ENCODE data around the gene AP1S1. TPM values are rescaled to one million over a fixed set of nuclear protein-coding genes. Genes with fewer than 3 reads are reported as not detected.
A peak's percentile ranks its signal among the peaks of the same experiment; 100 is the strongest.

The AP1S1 gene
- total RNA-seq, 1 experiment from 2014 or later, result 79.0 TPM

- ChIA-PET CTCF (interaction anchor here (0.5 to 1.0 kb wide), 2 partner anchors 20 to 105 kb away, joined by 3 to 4 read pairs; no protein-coding TSS in a partner anchor), POLR2A (ENCODE audit: low non-redundant PET) (interaction anchor here (0.8 kb wide), 1 partner anchor 79 kb away, joined by 4 read pairs; no protein-coding TSS in a partner anchor)
- peak overlapping the region; percentile 49 for H3K4me3 ChIP-seq (ENCODE audit: low read depth, low read length, poor library complexity, severe bottlenecking)
- no peaks in the 10 kb centered on the region for H3K9me3 ChIP-seq (ENCODE audit: low read depth, low read length, poor library complexity, severe bottlenecking)
- H3K4me1 ChIP-seq (ENCODE audit: insufficient read depth, low read length, poor library complexity, severe bottlenecking), result peaks cover 54% of the 10 kb centered on the region
- H3K27me3 ChIP-seq (replicated peaks; ENCODE audit: insufficient read depth, low read depth, low read length, poor library complexity), result peaks cover 24% of the 10 kb centered on the region
- no TSS peak for BruUV-seq (replicated peaks)
- TF ChIP-seq EZH2 (IDR thresholded peaks at IDR 0.05; ENCODE audit: borderline replicate concordance, low read depth, low read length, poor library complexity, severe bottlenecking), result no peak
- TF ChIP-seq, protein P1, sequence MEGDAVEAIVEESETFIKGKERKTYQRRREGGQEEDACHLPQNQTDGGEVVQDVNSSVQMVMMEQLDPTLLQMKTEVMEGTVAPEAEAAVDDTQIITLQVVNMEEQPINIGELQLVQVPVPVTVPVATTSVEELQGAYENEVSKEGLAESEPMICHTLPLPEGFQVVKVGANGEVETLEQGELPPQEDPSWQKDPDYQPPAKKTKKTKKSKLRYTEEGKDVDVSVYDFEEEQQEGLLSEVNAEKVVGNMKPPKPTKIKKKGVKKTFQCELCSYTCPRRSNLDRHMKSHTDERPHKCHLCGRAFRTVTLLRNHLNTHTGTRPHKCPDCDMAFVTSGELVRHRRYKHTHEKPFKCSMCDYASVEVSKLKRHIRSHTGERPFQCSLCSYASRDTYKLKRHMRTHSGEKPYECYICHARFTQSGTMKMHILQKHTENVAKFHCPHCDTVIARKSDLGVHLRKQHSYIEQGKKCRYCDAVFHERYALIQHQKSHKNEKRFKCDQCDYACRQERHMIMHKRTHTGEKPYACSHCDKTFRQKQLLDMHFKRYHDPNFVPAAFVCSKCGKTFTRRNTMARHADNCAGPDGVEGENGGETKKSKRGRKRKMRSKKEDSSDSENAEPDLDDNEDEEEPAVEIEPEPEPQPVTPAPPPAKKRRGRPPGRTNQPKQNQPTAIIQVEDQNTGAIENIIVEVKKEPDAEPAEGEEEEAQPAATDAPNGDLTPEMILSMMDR (conservative IDR thresholded peaks at IDR 0.05; ENCODE audit: low read depth, low read length), result no peak
- peaks cover 4% of the 10 kb centered on the region for H3K36me3 ChIP-seq (ENCODE audit: insufficient read depth, low read length, poor library complexity, severe bottlenecking)
- intact Hi-C loops (cut with micrococcal nuclease; ENCODE audit: unreplicated experiment), result no loop called here
- DNase-seq (ENCODE audit: low spot score), result peak; percentile 65
- H3K27ac ChIP-seq (ENCODE audit: low read depth, low read length, poor library complexity, severe bottlenecking), result no peak overlapping the region
These were observed 9.2 kb downstream of the AP1S1 start for GRCh38 chr7:101163279-101164070.

- peak; percentile 54 for DNase-seq (ENCODE audit: low spot score)
- ChIA-PET CTCF (no interaction called here), POLR2A (ENCODE audit: low non-redundant PET) (no interaction called here)
- peaks cover 32% of the 10 kb centered on the region for H3K27me3 ChIP-seq (replicated peaks; ENCODE audit: insufficient read depth, low read depth, low read length, poor library complexity)
- peaks cover 55% of the 10 kb centered on the region for H3K4me1 ChIP-seq (ENCODE audit: insufficient read depth, low read length, poor library complexity, severe bottlenecking)
- no peak overlapping the region for H3K27ac ChIP-seq (ENCODE audit: low read depth, low read length, poor library complexity, severe bottlenecking)
- intact Hi-C loops (cut with micrococcal nuclease; ENCODE audit: unreplicated experiment), result no loop called here
- TF ChIP-seq, protein P1 (conservative IDR thresholded peaks at IDR 0.05; ENCODE audit: low read depth, low read length), result no peak
- TF ChIP-seq EZH2 (IDR thresholded peaks at IDR 0.05; ENCODE audit: borderline replicate concordance, low read depth, low read length, poor library complexity, severe bottlenecking), result peak; percentile 68
- H3K9me3 ChIP-seq (ENCODE audit: low read depth, low read length, poor library complexity, severe bottlenecking), result no peaks in the 10 kb centered on the region
- H3K4me3 ChIP-seq (ENCODE audit: low read depth, low read length, poor library complexity, severe bottlenecking), result peak overlapping the region; percentile 49
- peaks cover under 1% of the 10 kb centered on the region for H3K36me3 ChIP-seq (ENCODE audit: insufficient read depth, low read length, poor library complexity, severe bottlenecking)
- BruUV-seq (replicated peaks), result no TSS peak
These were observed 10.0 kb downstream of the AP1S1 start for GRCh38 chr7:101164071-101164840.

- H3K27me3 ChIP-seq (replicated peaks; ENCODE audit: insufficient read depth, low read depth, low read length, poor library complexity), result peaks cover 38% of the 10 kb centered on the region
- no TSS peak for BruUV-seq (replicated peaks)
- no peak for TF ChIP-seq EZH2 (IDR thresholded peaks at IDR 0.05; ENCODE audit: borderline replicate concordance, low read depth, low read length, poor library complexity, severe bottlenecking)
- TF ChIP-seq, protein P1 (conservative IDR thresholded peaks at IDR 0.05; ENCODE audit: low read depth, low read length), result no peak
- H3K9me3 ChIP-seq (ENCODE audit: low read depth, low read length, poor library complexity, severe bottlenecking), result no peaks in the 10 kb centered on the region
- H3K4me3 ChIP-seq (ENCODE audit: low read depth, low read length, poor library complexity, severe bottlenecking), result peak within 1 kb of the TSS; percentile 49
- H3K4me1 ChIP-seq (ENCODE audit: insufficient read depth, low read length, poor library complexity, severe bottlenecking), result peaks cover 57% of the 10 kb centered on the region
- no peaks in the 10 kb centered on the region for H3K36me3 ChIP-seq (ENCODE audit: insufficient read depth, low read length, poor library complexity, severe bottlenecking)
- intact Hi-C loops (cut with micrococcal nuclease; ENCODE audit: unreplicated experiment), result no loop called here
- POLR2A ChIA-PET (ENCODE audit: low non-redundant PET), result no interaction called here
- no peak within 1 kb of the TSS for H3K27ac ChIP-seq (ENCODE audit: low read depth, low read length, poor library complexity, severe bottlenecking)
- peak; percentile 97 for DNase-seq (ENCODE audit: low spot score)
- CTCF ChIA-PET, result interaction anchor here (0.8 to 2.1 kb wide), 3 partner anchors 9 to 27 kb away, joined by 3 to 5 read pairs (median 5); no protein-coding TSS in a partner anchor
These were observed 11.0 kb downstream of the AP1S1 start, which contains the start of gene VGF for GRCh38 chr7:101165075-101165957. VGF (minus strand) TSS chr7:101165569; CDS start chr7:101164843, 726 bp downstream.
